Thymus (tissue), 11 donors: ENCODE results near the gene USP7. TPM values are rescaled to one million over a fixed set of nuclear protein-coding genes. Genes with fewer than 3 reads are reported as not detected.

Source experiments
- DNase-seq, 9 donors: peaks; one replicate each; pipeline ENCODE4 v3.0.0-alpha.2; 2013; ENCODE audit warnings: low spot score in 9 of 9, low read depth in 6 of 9, missing footprints in 1 of 9
- H3K27ac ChIP-seq, 2 donors: one replicate each; pipeline ENCODE4 v1.5.1; 2013; ENCODE audit warnings: control low read depth in 1 of 2, low read depth in 1 of 2, low read length in 1 of 2, mild to moderate bottlenecking in 1 of 2, moderate library complexity in 1 of 2
- H3K27me3 ChIP-seq, 2 donors: one replicate each; pipeline ENCODE4 v1.5.1; 2013; ENCODE audit warnings: low read length in 1 of 2; ENCODE audit not compliant: control insufficient read depth in 2 of 2, insufficient read depth in 1 of 2
- H3K36me3 ChIP-seq, 2 donors: one replicate each; pipeline ENCODE4 v1.5.1; 2013; ENCODE audit warnings: low read length in 1 of 2, mild to moderate bottlenecking in 1 of 2, moderate library complexity in 1 of 2; ENCODE audit not compliant: control insufficient read depth in 2 of 2, insufficient read depth in 2 of 2
- H3K4me1 ChIP-seq, 2 donors: one replicate each; pipeline ENCODE4 v1.5.1; 2013; ENCODE audit warnings: low read length in 2 of 2; ENCODE audit not compliant: control insufficient read depth in 2 of 2, insufficient read depth in 2 of 2
- H3K4me3 ChIP-seq, 2 donors: one replicate each; pipeline ENCODE4 v1.5.1; 2013; ENCODE audit warnings: low read length in 2 of 2, control low read depth in 1 of 2, mild to moderate bottlenecking in 1 of 2
- H3K9me3 ChIP-seq, 2 donors: one replicate each; pipeline ENCODE4 v1.5.1; 2013; ENCODE audit warnings: low read length in 1 of 2, mild to moderate bottlenecking in 1 of 2; ENCODE audit not compliant: control insufficient read depth in 2 of 2, insufficient read depth in 1 of 2
- WGBS: extraction: QIAGEN DNeasy Blood & Tissue Kit; methylation state at CpG from one replicate; pipeline ENCODE4 v1.1.7; 2013; 5-methylcytosine and 5-hydroxymethylcytosine counted together
- polyA plus RNA-seq: library from polyadenylated mRNA; stranded (reverse); fragments of 200-250 nt; gene quantifications from one replicate; pipeline ENCODE4 v1.2.3, GENCODE V29; 2013
- total RNA-seq: library from RNA; stranded (reverse); fragments of 120-200 nt; gene quantifications from one replicate; pipeline ENCODE4 v1.2.4, GENCODE V29; 2013
- donor health status: healthy.

Gene USP7
- total and polyA plus RNA-seq, 2 donors = 58.3 to 75.1 TPM

DNA sequence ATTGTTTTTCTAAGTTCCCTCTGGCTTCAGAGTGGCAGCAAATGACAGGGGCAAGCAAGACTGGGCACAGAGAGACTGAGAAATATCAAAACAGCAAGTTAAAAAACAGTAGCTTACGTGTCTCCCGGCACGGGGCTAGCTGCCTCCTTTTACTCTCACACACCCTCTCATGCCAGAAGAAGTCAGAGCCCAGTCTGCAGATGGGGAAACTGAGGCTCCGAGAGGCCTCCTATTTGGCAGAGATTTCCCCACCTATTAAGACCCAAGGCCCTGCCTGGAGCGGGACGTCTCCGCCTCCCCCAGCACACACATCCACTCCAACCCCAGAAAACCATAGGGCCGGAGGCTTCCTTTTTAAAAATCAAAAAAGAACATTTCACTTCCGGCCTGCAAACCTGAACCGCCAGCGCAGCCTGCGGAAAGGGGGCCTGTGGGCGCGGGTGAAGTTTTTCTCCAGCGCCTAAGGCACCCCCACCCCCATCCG, 95.7 kb downstream of the USP7 start:
- Histone ChIP-seq H3K4me3 (peak overlapping the region; percentile 80 to 81), H3K9me3 (no peaks in the 10 kb centered on the region), H3K27ac (peak overlapping the region; percentile 48 to 65), H3K4me1 (peaks cover 24 to 47% of the 10 kb centered on the region in 2 donors), H3K27me3 (no peaks in the 10 kb centered on the region), H3K36me3 (peaks cover 2 to 13% of the 10 kb centered on the region in 2 donors)
- under 1% methylated on average over 16 of the region's 16 CpGs for WGBS
- DNase-seq = peak in 7 of 9 donors; percentile 18 to 78 (median 45)

DNA sequence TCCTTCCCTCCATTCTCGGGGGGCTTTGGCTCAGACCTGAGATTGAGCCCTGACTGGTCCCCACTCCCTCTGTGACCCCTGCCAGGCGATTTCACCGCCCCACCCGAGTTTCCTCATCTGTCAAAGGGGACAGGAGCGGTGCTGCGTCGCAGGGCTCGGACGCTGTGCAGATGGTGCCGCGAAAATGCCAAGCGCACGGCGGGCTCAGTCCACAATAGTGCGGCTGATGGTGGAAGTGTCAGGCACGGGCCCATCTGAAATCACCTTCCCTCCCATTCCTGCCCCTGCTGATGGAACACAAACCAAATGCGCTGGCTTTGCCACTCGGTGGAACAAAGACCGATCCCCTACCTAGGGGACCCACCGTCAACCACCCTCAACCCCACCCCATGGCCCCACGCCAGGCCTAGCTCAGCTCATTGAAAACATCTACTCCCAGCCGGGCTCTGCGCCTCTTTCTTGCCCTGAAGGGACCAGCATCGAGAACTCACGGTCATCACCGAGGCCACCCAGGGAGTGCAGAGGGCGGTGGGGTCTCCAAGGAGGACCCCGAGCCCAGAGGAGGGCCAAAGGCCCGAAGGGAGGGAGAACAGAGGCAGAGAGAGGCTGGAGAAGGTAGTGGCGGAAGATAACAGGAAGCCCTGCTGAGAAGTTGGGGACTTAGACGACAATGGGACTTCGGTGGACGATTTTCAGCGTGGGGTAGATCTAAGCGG, 96.3 kb downstream of the USP7 start:
- H3K36me3 ChIP-seq = peaks cover 2 to 13% of the 10 kb centered on the region in 2 donors
- peak overlapping the region; percentile 48 to 65 for H3K27ac ChIP-seq
- peak in 6 of 9 donors; percentile 12 to 59 (median 24) for DNase-seq
- peak overlapping the region; percentile 80 to 81 for H3K4me3 ChIP-seq
- no peaks in the 10 kb centered on the region for H3K27me3 ChIP-seq
- WGBS = 6% methylated on average over 35 of the region's 35 CpGs
- peaks cover 24 to 47% of the 10 kb centered on the region in 2 donors for H3K4me1 ChIP-seq
- H3K9me3 ChIP-seq = no peaks in the 10 kb centered on the region

DNA sequence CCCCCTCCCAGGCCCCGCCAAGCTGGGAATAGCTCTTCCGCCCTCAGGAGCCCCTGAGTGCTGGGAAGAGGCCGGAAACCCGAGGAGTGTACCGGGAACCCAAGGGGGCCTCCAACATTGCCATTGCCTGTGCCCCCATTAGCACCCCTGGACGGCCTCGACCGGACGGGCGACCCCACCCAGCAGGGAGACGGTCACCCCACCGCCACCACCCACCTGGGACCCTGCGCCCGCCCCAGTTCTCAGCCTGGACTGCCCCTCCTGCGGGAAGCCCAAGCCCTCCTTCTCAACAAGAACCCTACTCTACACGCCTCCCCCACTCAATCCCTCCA, 96.9 kb downstream of the USP7 start:
- DNase-seq = no peak
- 58% methylated on average over 16 of the region's 16 CpGs for WGBS
- Histone ChIP-seq H3K4me1 (peaks cover 24 to 47% of the 10 kb centered on the region in 2 donors), H3K36me3 (peaks cover 2 to 16% of the 10 kb centered on the region in 2 donors), H3K27me3 (no peaks in the 10 kb centered on the region), H3K9me3 (no peaks in the 10 kb centered on the region), H3K4me3 (peak overlapping the region; percentile 80 to 81), H3K27ac (no peak overlapping the region)

DNA sequence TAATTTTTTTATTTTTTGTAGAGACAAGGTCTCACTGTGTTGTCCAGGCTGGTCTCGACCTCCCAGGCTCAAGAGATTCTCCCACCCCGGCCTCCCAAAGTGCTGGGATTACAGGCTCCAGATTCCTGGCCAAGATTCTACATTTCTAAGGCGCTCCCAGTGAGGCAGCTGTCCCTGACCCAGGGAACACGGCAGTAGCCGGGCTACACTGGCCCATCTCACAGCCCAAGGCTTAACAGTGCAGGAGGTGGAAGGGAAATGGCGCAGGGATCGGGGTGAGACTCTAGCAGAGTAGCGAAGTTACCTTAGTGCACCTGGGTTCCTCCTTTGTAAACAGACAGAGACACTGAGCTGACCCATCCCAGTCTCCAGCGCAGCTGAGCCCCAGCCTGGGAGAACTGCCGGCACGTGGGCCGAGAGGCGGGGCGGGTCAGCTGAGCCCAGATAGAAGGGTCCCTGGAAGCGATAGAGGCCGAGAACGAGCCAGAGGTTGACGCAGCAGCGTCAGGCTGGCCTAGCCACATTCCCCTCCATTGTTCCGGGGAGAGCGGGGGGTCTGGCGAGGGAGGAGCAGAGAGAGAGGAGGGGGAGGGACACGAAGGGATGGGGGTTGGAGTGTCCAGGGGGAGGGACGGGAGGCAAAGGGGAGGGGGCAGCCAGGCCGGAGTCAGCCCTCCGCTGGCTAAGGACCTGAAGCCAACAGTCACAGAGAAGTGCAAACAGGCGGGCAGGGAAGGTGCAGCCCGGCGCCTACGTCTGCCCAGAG, 97.4 kb downstream of the USP7 start:
- Histone ChIP-seq H3K27me3 (no peaks in the 10 kb centered on the region), H3K36me3 (peaks cover 2 to 16% of the 10 kb centered on the region in 2 donors), H3K9me3 (no peaks in the 10 kb centered on the region), H3K27ac (peak overlapping the region in 1 of 2 donors; percentile 15), H3K4me3 (peak overlapping the region; percentile 80 to 81), H3K4me1 (peaks cover 21 to 42% of the 10 kb centered on the region in 2 donors)
- DNase-seq = no peak
- WGBS = 87% methylated on average over 30 of the region's 30 CpGs

DNA sequence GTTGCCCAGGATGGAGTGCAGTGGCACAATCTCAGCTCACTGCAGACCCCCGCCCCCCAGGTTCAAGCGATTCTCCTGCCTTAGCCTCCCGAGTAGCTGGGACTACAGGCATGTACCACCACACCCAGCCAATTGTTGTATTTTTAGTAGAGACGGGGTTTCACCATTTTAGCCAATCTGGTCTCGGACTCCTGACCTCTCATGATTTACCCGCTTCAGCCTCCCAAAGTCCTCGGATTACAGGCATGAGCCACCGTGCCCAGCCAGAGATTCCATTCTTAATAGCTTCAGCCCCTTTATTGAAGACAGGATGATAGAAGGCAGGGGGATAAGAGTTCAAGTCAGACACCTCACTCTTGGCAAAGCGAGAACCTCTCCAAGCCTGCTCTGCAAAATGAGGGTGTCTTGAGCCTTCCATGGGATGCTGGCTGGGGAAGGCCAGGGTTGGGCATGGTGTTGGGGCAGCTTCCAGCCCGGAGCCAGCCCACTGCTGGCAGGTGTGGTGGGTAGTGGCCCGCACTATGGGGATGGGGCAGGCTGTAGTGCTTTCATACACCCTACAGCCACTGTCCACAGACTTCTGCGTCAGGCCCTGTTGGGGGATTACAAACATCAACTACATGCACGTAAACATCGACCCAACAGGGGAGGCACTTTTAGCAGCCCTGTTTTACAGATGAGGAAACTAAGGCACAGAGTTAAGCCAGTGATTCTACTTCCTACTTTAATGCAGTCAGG, 98.4 kb downstream of the USP7 start:
- H3K4me1 ChIP-seq = peaks cover 12 to 33% of the 10 kb centered on the region in 2 donors
- 97% methylated on average over 14 of the region's 14 CpGs for WGBS
- H3K27ac ChIP-seq = no peak overlapping the region
- H3K4me3 ChIP-seq = no peak overlapping the region
- H3K36me3 ChIP-seq = peaks cover 3 to 18% of the 10 kb centered on the region in 2 donors
- DNase-seq = no peak
- no peaks in the 10 kb centered on the region for H3K9me3 ChIP-seq
- H3K27me3 ChIP-seq = no peaks in the 10 kb centered on the region

DNA sequence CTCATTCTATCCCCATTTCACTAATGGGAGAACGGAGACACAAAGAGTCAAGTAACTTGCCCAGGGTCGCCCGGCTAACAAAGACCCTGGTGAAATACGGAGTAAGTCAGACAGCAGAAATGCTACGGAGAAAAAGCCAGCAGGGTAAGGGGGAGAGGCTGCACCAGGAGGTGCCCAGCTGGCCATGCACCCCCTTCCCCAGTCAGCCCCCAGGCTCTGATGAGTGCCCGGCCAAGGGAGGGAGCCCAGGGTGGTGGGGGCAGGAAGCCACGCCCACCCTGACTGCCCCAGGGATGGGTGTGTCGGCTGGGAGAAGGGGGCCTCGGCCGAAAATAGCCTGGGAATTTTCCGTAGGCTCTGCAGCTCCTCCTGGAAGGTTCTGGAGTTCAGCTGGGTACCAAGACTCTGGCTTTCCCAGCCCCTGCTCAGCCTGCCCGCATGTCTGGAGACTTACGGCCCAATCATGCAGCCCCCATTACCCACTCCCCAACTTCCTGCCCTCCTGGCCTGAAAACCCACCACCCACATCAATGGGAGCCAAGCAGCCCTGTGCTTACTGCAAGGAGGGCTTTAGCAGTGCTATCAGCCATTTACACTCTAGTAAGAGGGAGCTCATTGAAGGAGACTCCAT, 99.1 kb downstream of the USP7 start:
- Histone ChIP-seq H3K27me3 (no peaks in the 10 kb centered on the region), H3K9me3 (no peaks in the 10 kb centered on the region), H3K4me1 (peaks cover 12 to 30% of the 10 kb centered on the region in 2 donors), H3K36me3 (peaks cover 7 to 25% of the 10 kb centered on the region in 2 donors), H3K27ac (peak overlapping the region in 1 of 2 donors; percentile 21), H3K4me3 (no peak overlapping the region)
- DNase-seq = no peak
- 87% methylated on average over 13 of the region's 13 CpGs for WGBS

DNA sequence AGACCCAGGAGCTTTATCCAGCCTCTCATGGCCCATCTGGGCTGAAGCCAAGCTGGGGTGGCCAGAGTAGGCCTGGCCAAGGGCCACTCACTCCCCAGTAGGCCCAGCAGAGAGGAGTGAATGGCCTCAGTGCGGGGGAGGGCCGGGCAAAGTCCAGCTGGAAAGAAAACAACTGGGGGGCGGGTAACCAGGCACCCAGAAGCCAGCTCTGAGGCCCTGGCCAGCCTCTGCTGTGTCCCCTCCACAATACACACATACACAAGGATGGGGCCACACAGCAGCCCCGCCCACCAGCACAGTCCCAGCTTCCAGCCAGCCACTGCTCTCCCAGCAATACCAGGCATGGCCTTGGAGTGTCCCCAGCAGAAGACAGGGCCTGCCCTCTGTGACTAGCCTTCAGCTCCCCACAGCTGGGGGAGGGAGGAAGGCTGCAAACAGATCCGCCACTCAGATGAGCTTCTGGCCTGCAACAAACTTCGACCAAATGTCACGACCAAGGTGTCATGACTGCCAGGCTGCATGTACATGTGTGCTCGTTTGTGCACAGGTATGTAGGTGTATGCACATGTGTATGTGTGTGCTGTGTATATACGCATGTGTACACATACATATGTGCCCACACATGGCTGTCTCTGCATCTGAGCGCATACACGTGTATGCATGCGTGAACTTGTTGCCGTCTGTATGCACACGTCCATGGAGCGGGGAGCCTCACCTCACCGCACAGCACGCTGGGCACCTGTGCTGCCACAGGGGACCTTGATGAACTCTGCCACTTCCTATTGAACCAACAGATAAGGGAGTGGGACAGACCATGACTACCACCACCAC, 99.9 kb downstream of the USP7 start:
- 95% methylated on average over 17 of the region's 17 CpGs for WGBS
- no peak for DNase-seq
- Histone ChIP-seq H3K27me3 (no peaks in the 10 kb centered on the region), H3K27ac (peak overlapping the region in 1 of 2 donors; percentile 46), H3K4me1 (peaks cover 9 to 27% of the 10 kb centered on the region in 2 donors), H3K9me3 (no peaks in the 10 kb centered on the region), H3K36me3 (peaks cover 15 to 33% of the 10 kb centered on the region in 2 donors), H3K4me3 (no peak overlapping the region)
